PC-3 (cell line): Measurements from ENCODE around the gene HASPIN.

Experiments
- EZH2phosphoT487 ChIP-seq: fragments of 300-600 bp; sonication (generic); IDR thresholded peaks from 2 replicates; pipeline ENCODE4 v1.6.1; 2018; ENCODE audit warnings: mild to moderate bottlenecking, antibody characterized with exemption, low read length, borderline replicate concordance
- TF ChIP-seq, protein P1 (sequence below): fragments of 300-600 bp; sonication (generic); conservative IDR thresholded peaks from 2 replicates; pipeline ENCODE4 v1.5.1; 2017; ENCODE audit warnings: antibody characterized with exemption, low read depth, mild to moderate bottlenecking, low read length

DNA sequence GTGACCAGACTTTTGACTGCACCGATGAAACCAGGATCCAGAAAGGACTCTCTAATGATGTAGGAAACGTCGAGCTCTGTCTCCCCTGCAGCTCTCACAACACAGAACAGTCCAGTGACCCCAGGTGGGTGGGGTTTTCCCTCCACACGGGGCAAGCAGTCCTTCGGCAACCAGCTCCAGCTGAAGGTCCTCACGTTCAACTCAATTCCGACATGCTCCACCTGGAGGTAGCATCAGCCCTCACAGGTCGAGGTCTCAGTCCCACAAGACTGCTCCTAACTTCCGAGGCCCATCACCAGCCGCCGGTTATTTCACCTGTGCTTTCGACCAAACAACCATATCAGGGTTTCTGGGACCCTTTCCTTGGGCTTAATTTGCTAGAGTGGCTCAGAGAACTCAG, 49.1 kb downstream of the HASPIN start:
- TF ChIP-seq, protein P1, sequence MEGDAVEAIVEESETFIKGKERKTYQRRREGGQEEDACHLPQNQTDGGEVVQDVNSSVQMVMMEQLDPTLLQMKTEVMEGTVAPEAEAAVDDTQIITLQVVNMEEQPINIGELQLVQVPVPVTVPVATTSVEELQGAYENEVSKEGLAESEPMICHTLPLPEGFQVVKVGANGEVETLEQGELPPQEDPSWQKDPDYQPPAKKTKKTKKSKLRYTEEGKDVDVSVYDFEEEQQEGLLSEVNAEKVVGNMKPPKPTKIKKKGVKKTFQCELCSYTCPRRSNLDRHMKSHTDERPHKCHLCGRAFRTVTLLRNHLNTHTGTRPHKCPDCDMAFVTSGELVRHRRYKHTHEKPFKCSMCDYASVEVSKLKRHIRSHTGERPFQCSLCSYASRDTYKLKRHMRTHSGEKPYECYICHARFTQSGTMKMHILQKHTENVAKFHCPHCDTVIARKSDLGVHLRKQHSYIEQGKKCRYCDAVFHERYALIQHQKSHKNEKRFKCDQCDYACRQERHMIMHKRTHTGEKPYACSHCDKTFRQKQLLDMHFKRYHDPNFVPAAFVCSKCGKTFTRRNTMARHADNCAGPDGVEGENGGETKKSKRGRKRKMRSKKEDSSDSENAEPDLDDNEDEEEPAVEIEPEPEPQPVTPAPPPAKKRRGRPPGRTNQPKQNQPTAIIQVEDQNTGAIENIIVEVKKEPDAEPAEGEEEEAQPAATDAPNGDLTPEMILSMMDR, result no peak
- TF ChIP-seq EZH2phosphoT487, result no peak
